Right hindlimb (tissue), 1 donor: ENCODE results near the gene NUP214.

ENCODE experiments used
- DNase-seq: peaks from one replicate; pipeline ENCODE4 v3.0.0-alpha.2; 2018

The NUP214 gene

DNA sequence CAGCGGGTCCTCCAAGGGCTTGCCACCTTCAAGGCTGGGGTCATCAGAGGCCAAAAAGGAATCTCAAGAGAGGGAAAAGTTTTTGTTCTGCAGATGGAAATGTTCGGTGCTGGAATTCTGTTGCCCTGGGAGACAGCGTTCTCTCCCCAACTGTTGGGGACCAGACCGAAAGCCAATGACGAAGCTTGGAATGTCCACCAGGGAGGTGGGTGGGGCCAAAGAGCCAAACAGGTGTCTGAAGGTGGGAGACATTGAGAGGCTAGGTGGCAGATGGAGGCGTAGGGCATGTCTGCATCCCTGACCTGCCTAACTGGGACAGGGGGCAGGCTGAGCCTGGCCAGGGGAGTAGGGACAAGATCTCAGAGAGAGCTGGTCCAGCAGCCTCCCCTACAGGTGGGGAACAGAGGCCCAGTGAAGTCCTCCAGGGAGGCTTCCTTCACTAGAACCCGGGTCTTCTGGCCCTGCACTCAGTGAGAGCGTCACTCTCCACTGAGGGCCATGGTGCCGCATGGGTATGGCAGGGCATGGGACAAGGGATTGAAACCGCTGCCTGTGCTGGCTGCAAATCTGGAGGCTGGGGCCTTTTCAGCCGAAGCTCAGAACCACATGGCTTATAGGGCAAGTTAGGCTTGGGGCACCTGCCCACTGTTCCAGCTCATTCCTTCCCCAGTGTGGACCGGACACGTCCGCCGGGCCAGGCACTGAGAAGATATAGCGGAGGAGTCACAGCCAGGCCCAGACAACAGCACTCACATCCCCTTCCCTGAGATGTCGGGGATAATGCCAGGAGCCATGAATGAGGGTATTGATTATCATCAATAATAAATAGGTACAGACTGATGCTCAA lies 156.0 kb downstream of the NUP214 start:
- DNase-seq, result peak; percentile 12

GRCh38 chr9:131282175-131282574 lies 156.8 kb downstream of the NUP214 start:
- no peak for DNase-seq

DNA sequence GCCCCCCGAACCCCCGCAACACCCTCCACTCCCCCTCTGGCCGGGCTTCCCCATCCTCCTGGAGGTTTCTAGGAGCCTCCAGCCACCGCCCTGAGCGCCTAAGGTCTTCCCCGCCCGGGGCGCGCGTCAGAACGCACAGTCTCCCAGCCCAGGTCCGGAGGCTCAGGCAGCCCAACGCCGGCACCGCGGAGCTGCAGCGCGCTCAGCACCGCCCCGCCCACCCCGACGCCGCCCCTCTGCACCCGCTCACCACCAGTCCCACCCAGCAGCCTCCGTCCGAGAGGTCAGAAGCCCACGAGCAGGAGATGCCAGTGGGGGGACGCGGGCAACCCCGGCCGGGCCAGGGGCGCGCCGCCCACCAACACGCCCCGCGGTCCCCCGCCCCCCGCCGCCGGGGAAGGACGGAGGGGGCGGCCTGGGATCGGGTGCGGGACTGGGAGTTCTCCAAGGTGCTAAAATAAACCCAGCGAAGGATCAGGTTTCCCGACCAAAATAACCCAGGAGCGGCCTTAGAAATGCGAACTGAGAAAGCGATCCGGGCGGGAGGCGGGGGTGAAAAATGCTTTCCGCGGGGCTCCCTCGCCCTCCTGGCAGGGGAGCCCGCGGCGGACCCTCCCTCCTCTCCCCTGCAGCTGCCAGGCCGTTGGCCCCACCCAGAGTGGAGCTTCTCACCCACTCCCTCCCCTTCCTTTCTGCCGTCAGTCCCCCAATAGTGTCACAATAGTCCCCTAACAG lies 157.5 kb downstream of the NUP214 start:
- DNase-seq, result peak; percentile 63
